Thyroid gland (tissue), 4 donors: Measurements from ENCODE around the gene CNKSR2.

Source experiments
- CTCF ChIP-seq, 6 experiments: fragments of 200-600 bp in 3 of 6; fragments of 450-650 bp in 3 of 6; sonication (generic) in 3 of 6; IDR thresholded peaks; one replicate each; pipeline ENCODE4 v1.5.1; 2016 to 2019; ENCODE audit warnings: antibody characterized with exemption in 6 of 6, mild to moderate bottlenecking in 2 of 6, inconsistent platforms in 1 of 6, moderate library complexity in 1 of 6
- POLR2A ChIP-seq, 2 donors: fragments of 450-650 bp; IDR thresholded peaks; one replicate each; pipeline ENCODE4 v1.6.1; 2017; ENCODE audit warnings: antibody characterized with exemption in 2 of 2, mild to moderate bottlenecking in 2 of 2, moderate library complexity in 1 of 2

- no peak for TF ChIP-seq CTCF (IDR thresholded peaks at IDR 0.05)
- TF ChIP-seq POLR2A (IDR thresholded peaks at IDR 0.05) = no peak
Measured at GRCh38 chrX:21662761-21663160, 288.5 kb downstream of the CNKSR2 start.
